HUES48 (cell line): ENCODE measurements around the gene ZNF410.
"Not testable (repeated sequence)": the region's sequence is repeated elsewhere in the genome, so short reads cannot be mapped to it uniquely, and the experiment has no call there.

Source experiments
- H3K27ac ChIP-seq: one replicate; pipeline ENCODE4 v1.7.0; 2013; ENCODE audit warnings: low read depth, low read length, inconsistent platforms
- H3K27me3 ChIP-seq: 2 replicates; pipeline ENCODE4 v1.6.1; 2013; ENCODE audit warnings: mild to moderate bottlenecking, low read length; ENCODE audit not compliant: control insufficient read depth, insufficient read depth
- H3K36me3 ChIP-seq: 2 replicates; pipeline ENCODE4 v1.6.1; 2013; ENCODE audit warnings: low read length; ENCODE audit not compliant: control insufficient read depth, insufficient read depth
- H3K4me1 ChIP-seq: 2 replicates; pipeline ENCODE4 v1.6.1; 2013; ENCODE audit warnings: mild to moderate bottlenecking, low read length; ENCODE audit not compliant: control insufficient read depth, insufficient read depth
- H3K4me3 ChIP-seq: 2 replicates; pipeline ENCODE4 v1.5.1; 2013; ENCODE audit warnings: mild to moderate bottlenecking, low read depth, low read length
- H3K9ac ChIP-seq: 2 replicates; pipeline ENCODE4 v1.6.1; 2013; ENCODE audit warnings: mild to moderate bottlenecking, low read depth, low read length, moderate library complexity
- H3K9me3 ChIP-seq: 2 replicates; pipeline ENCODE4 v1.6.1; 2013; ENCODE audit warnings: low read length; ENCODE audit not compliant: control insufficient read depth, insufficient read depth

Gene ZNF410

GRCh38 chr14:73887694-73888459 is 1.2 kb downstream of the ZNF410 start:
- H3K36me3 ChIP-seq: peaks cover 8% of the 10 kb centered on the region; the same call in 1 of the 2 replicates
- H3K9ac ChIP-seq: peak overlapping the region; percentile 70; the same call in 1 of the 2 replicates
- peak overlapping the region; percentile 91 for H3K4me3 ChIP-seq
- H3K27me3 ChIP-seq: no peaks in the 10 kb centered on the region
- H3K9me3 ChIP-seq: no peaks in the 10 kb centered on the region
- peaks cover 9% of the 10 kb centered on the region; the same call in 1 of the 2 replicates for H3K4me1 ChIP-seq
- peak overlapping the region; percentile 94 for H3K27ac ChIP-seq

- Histone ChIP-seq H3K4me1 (peaks cover 9% of the 10 kb centered on the region; the same call in 1 of the 2 replicates), H3K9me3 (no peaks in the 10 kb centered on the region), H3K4me3 (peak overlapping the region; percentile 91; the same call in 1 of the 2 replicates), H3K27ac (no peak overlapping the region), H3K36me3 (peaks cover 12% of the 10 kb centered on the region), H3K9ac (no peak overlapping the region), H3K27me3 (no peaks in the 10 kb centered on the region)
These were observed 1.7 kb downstream of the ZNF410 start for GRCh38 chr14:73888460-73888725.

GRCh38 chr14:73888971-73889370 is 2.3 kb downstream of the ZNF410 start:
- Histone ChIP-seq H3K9me3 (no peaks in the 10 kb centered on the region), H3K36me3 (peaks cover 15% of the 10 kb centered on the region), H3K27me3 (no peaks in the 10 kb centered on the region), H3K9ac (no peak overlapping the region), H3K4me1 (peaks cover 9% of the 10 kb centered on the region; the same call in 1 of the 2 replicates), H3K27ac (no peak overlapping the region), H3K4me3 (no peak overlapping the region)

GRCh38 chr14:73889376-73889775 is 2.7 kb downstream of the ZNF410 start:
- Histone ChIP-seq H3K9me3 (no peaks in the 10 kb centered on the region), H3K27ac (no peak overlapping the region), H3K27me3 (no peaks in the 10 kb centered on the region), H3K36me3 (peaks cover 18% of the 10 kb centered on the region), H3K9ac (no peak overlapping the region), H3K4me1 (peaks cover 9% of the 10 kb centered on the region; the same call in 1 of the 2 replicates), H3K4me3 (no peak overlapping the region)

- H3K4me3 ChIP-seq, H3K27me3 ChIP-seq, H3K9me3 ChIP-seq, H3K9ac ChIP-seq, H3K4me1 ChIP-seq, H3K27ac ChIP-seq: not testable (repeated sequence)
- peaks cover 64% of the 10 kb centered on the region for H3K36me3 ChIP-seq
These were observed 7.6 kb downstream of the ZNF410 start for GRCh38 chr14:73894180-73894687.

GRCh38 chr14:73895939-73896338 is 9.3 kb downstream of the ZNF410 start:
- no peak overlapping the region for H3K27ac ChIP-seq
- H3K9ac ChIP-seq: no peak overlapping the region
- H3K4me1 ChIP-seq: no peaks in the 10 kb centered on the region
- H3K27me3 ChIP-seq: no peaks in the 10 kb centered on the region
- H3K36me3 ChIP-seq: peaks cover 67% of the 10 kb centered on the region
- H3K4me3 ChIP-seq: no peak overlapping the region
- no peaks in the 10 kb centered on the region for H3K9me3 ChIP-seq

- H3K9me3 ChIP-seq: no peaks in the 10 kb centered on the region
- peaks cover 71% of the 10 kb centered on the region for H3K36me3 ChIP-seq
- no peak overlapping the region for H3K4me3 ChIP-seq
- no peaks in the 10 kb centered on the region for H3K27me3 ChIP-seq
- H3K9ac ChIP-seq: no peak overlapping the region
- no peak overlapping the region for H3K27ac ChIP-seq
- no peaks in the 10 kb centered on the region for H3K4me1 ChIP-seq
These were observed 9.9 kb downstream of the ZNF410 start for GRCh38 chr14:73896521-73896920.

GRCh38 chr14:73903028-73903427 is 16.4 kb downstream of the ZNF410 start:
- no peaks in the 10 kb centered on the region for H3K4me1 ChIP-seq
- H3K9me3 ChIP-seq: no peaks in the 10 kb centered on the region
- no peaks in the 10 kb centered on the region for H3K27me3 ChIP-seq
- no peak overlapping the region for H3K4me3 ChIP-seq
- H3K9ac ChIP-seq: no peak overlapping the region
- no peak overlapping the region for H3K27ac ChIP-seq
- peaks cover 64% of the 10 kb centered on the region for H3K36me3 ChIP-seq

GRCh38 chr14:73909681-73910080 is 23.0 kb downstream of the ZNF410 start:
- Histone ChIP-seq H3K9me3 (no peaks in the 10 kb centered on the region), H3K4me3 (no peak overlapping the region), H3K4me1 (no peaks in the 10 kb centered on the region), H3K9ac (no peak overlapping the region), H3K27me3 (no peaks in the 10 kb centered on the region), H3K36me3 (peaks cover 76% of the 10 kb centered on the region), H3K27ac (no peak overlapping the region)

- Histone ChIP-seq H3K27ac (no peak overlapping the region), H3K4me3 (no peak overlapping the region), H3K4me1 (no peaks in the 10 kb centered on the region), H3K27me3 (no peaks in the 10 kb centered on the region), H3K9me3 (no peaks in the 10 kb centered on the region), H3K9ac (no peak overlapping the region), H3K36me3 (peaks cover 48% of the 10 kb centered on the region)
These were observed 26.6 kb downstream of the ZNF410 start for GRCh38 chr14:73913256-73913655.

GRCh38 chr14:73916324-73916723 is 29.7 kb downstream of the ZNF410 start:
- Histone ChIP-seq H3K9me3 (no peaks in the 10 kb centered on the region), H3K9ac (no peak overlapping the region), H3K27me3 (no peaks in the 10 kb centered on the region), H3K36me3 (peaks cover 26% of the 10 kb centered on the region), H3K4me1 (no peaks in the 10 kb centered on the region), H3K27ac (no peak overlapping the region), H3K4me3 (no peak overlapping the region)
